ENCODE measurements around the gene CBARP. TPM values are rescaled to one million over a fixed set of nuclear protein-coding genes. Genes with fewer than 3 reads are reported as not detected.

CBARP gene
- total and polyA plus RNA-seq, 2 of the 13 experiments (the other 11 are each of a cell fraction or from before 2014, with no cell fraction given): 1.2 to 1.4 TPM

- Histone ChIP-seq H3K27ac (ENCODE audit: extremely low read length, insufficient read depth, low read length) (peak overlapping the region; percentile 85), H3K9ac (ENCODE audit: insufficient read depth, low read depth, low read length) (peak overlapping the region; percentile 90; the same call in 1 of the 2 replicates), H3K9me3 (ENCODE audit: low read length) (no peaks in the 10 kb centered on the region), H3K79me2 (ENCODE audit: insufficient read depth, low read length) (peaks cover 34% of the 10 kb centered on the region), H3K4me1 (ENCODE audit: insufficient read depth, low read length) (peaks cover 77% of the 10 kb centered on the region), H2AFZ (ENCODE audit: low read length) (no peak overlapping the region), H4K20me1 (ENCODE audit: insufficient read depth, low read length) (peaks cover 36% of the 10 kb centered on the region), H3K36me3 (replicated peaks in 1 of 2; ENCODE audit: control insufficient read depth in 1 of 2, insufficient read depth in 2 of 2, low read length in 2 of 2) (peaks cover 19 to 46% of the 10 kb centered on the region in 2 experiments), H3K4me2 (ENCODE audit: low read depth, low read length) (peak overlapping the region; percentile 100), H3K27me3 (ENCODE audit: control insufficient read depth in 1 of 2, insufficient read depth in 2 of 2, low read length in 2 of 2) (no peaks in the 10 kb centered on the region), H3K4me3 (replicated peaks in 1 of 3; ENCODE audit: insufficient read depth in 1 of 3, low read depth in 2 of 3, low read length in 3 of 3) (peak overlapping the region in 2 of 3 experiments; percentile 59 to 83; a peak in 1 of 6 replicates)
- WGBS (ENCODE audit: low lambda C conversion rate): 92% methylated on average over 20 of the region's 26 CpGs
- FAIRE-seq: no peak
- ChIA-PET CTCF (ENCODE audit: low intra/inter-chr PET ratio, low total read pairs) (no interaction called here), POLR2A (interaction anchor here (1.3 to 4.2 kb wide), 3 partner anchors 26 to 103 kb away, joined by 4 to 41 read pairs (median 5); no protein-coding TSS in a partner anchor)
- in situ Hi-C loops (cut with HindIII; ENCODE audit: extremely low pct_ligation_motif_present, low pct_unique_long_range_greater_than_20kb) (no loop called here), intact Hi-C loops (cut with micrococcal nuclease; ENCODE audit: unreplicated experiment) (no loop called here)
- DNase-seq (ENCODE audit: low spot score): no peak
- no TSS peak for BruUV-seq (replicated peaks)
- ATAC-seq: no peak
- TF ChIP-seq CBFB (CRISPR knock-in tag; IDR thresholded peaks at IDR 0.05) (no peak), ZNF543 (CRISPR knock-in tag; IDR thresholded peaks at IDR 0.05) (no peak), NFIC (IDR thresholded peaks at IDR 0.05; ENCODE audit: low read length) (no peak), AGO2 (optimal IDR thresholded peaks at IDR 0.05; ENCODE audit: low read depth, low read length) (peak; percentile 91), POLR2AphosphoS5 (IDR thresholded peaks at IDR 0.05; ENCODE audit: low read depth, low read length) (peak; percentile 59), ZNF790 (CRISPR knock-in tag; IDR thresholded peaks at IDR 0.05; ENCODE audit: borderline replicate concordance) (no peak), ZXDC (CRISPR knock-in tag; IDR thresholded peaks at IDR 0.05) (peak; percentile 33; the same call in 1 of the 2 replicates), ZNF180 (CRISPR knock-in tag; IDR thresholded peaks at IDR 0.05; ENCODE audit: borderline replicate concordance, low read depth) (no peak), ZBTB4 (CRISPR knock-in tag; IDR thresholded peaks at IDR 0.05; ENCODE audit: borderline replicate concordance) (no peak), FOXO1 (CRISPR knock-in tag; IDR thresholded peaks at IDR 0.05) (no peak), MBNL3 (CRISPR knock-in tag; conservative IDR thresholded peaks at IDR 0.05) (no peak), TOPORS (CRISPR knock-in tag; IDR thresholded peaks at IDR 0.05) (no peak), HNRNPL (IDR thresholded peaks at IDR 0.05; ENCODE audit: low read depth, low read length) (no peak), NPAS2 (CRISPR knock-in tag; IDR thresholded peaks at IDR 0.05; ENCODE audit: borderline replicate concordance) (no peak)
Measured at GRCh38 chr19:1270854-1271527, 33.2 kb upstream of the CBARP start.
